ENCODE measurements around the gene POP4.
A peak's percentile ranks its signal among the peaks of the same experiment; 100 is the strongest.

Gene POP4

DNA sequence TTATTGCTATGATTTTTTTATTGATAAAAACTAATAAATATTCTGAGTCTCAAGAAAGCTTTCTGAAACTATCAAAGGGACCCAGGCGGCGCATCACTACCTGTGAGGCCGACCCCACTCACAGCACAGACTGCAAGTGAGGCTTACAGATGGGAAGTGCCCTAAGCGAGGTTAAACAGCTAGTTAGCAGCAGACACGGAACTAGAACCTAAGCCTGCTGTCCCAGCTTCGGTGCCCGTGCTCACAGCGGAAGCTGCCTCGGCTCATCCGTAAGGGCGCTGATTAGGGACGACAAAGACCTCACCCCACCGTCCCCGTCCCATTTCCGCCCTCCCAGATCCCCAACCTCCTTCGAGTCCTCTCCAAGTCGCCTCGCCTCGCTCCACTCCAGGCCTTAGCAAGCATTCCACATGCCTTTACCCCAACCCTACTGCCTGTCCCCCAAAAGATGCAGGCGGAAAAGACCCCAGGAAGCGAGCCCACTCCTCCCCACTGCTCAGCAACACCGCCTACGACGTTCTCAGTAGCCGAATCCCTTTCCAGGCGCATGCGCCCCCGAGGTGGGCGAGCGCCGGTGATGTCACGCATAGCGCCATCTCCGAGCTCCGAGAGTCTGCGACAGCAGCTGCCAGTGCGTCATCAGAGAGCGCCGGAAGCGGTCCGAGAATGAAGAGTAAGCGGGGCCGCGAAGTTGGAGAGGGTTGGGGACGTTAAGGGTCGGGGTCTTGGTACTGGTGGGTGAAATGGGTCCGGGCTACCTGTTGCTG, at the start of gene POP4 (continued):
- TF ChIP-seq, protein P1, sequence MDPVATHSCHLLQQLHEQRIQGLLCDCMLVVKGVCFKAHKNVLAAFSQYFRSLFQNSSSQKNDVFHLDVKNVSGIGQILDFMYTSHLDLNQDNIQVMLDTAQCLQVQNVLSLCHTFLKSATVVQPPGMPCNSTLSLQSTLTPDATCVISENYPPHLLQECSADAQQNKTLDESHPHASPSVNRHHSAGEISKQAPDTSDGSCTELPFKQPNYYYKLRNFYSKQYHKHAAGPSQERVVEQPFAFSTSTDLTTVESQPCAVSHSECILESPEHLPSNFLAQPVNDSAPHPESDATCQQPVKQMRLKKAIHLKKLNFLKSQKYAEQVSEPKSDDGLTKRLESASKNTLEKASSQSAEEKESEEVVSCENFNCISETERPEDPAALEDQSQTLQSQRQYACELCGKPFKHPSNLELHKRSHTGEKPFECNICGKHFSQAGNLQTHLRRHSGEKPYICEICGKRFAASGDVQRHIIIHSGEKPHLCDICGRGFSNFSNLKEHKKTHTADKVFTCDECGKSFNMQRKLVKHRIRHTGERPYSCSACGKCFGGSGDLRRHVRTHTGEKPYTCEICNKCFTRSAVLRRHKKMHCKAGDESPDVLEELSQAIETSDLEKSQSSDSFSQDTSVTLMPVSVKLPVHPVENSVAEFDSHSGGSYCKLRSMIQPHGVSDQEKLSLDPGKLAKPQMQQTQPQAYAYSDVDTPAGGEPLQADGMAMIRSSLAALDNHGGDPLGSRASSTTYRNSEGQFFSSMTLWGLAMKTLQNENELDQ (tag by site-specific recombination; IDR thresholded peaks at IDR 0.05; ENCODE audit: low read depth), result no peak
- TF ChIP-seq ZNF138 (tag by site-specific recombination; IDR thresholded peaks at IDR 0.05; ENCODE audit: borderline replicate concordance) (no peak), OSR2 (tag by site-specific recombination; IDR thresholded peaks at IDR 0.05) (peak; percentile 38; the same call in 1 of the 2 replicates), ZNF610 (tag by site-specific recombination; IDR thresholded peaks at IDR 0.05; ENCODE audit: borderline replicate concordance) (peak; percentile 87), HOXD13 (CRISPR knock-in tag; IDR thresholded peaks at IDR 0.05; ENCODE audit: borderline replicate concordance) (no peak), ZSCAN16 (tag by site-specific recombination; IDR thresholded peaks at IDR 0.05) (0 out of 2 replicates have a peak, but pooled peaks have one; percentile 22), ZNF600 (tag by site-specific recombination; IDR thresholded peaks at IDR 0.05) (peak; percentile 99), ZNF140 (tag by site-specific recombination; IDR thresholded peaks at IDR 0.05) (no peak), ZNF433 (tag by site-specific recombination; IDR thresholded peaks at IDR 0.05; ENCODE audit: low read depth) (no peak), ZEB2 (tag by site-specific recombination; IDR thresholded peaks at IDR 0.05) (peak; percentile 90; the same call in 1 of the 2 replicates), ZNF768 (tag by site-specific recombination; IDR thresholded peaks at IDR 0.05) (no peak; the same call in 1 of the 2 replicates), ZIC2 (tag by site-specific recombination; IDR thresholded peaks at IDR 0.05) (peak; percentile 54), ZNF791 (tag by site-specific recombination; IDR thresholded peaks at IDR 0.05) (no peak), ZNF16 (tag by site-specific recombination; IDR thresholded peaks at IDR 0.05; ENCODE audit: low read depth) (no peak), KLF9 (tag by site-specific recombination; IDR thresholded peaks at IDR 0.05; ENCODE audit: low read depth) (peak; percentile 79), ZNF830 (tag by site-specific recombination; IDR thresholded peaks at IDR 0.05; ENCODE audit: low read depth) (no peak), ZNF211 (tag by site-specific recombination; IDR thresholded peaks at IDR 0.05; ENCODE audit: low read depth) (no peak), ZNF548 (tag by site-specific recombination; IDR thresholded peaks at IDR 0.05) (no peak), ZNF624 (tag by site-specific recombination; IDR thresholded peaks at IDR 0.05) (no peak), ZNF391 (tag by site-specific recombination; IDR thresholded peaks at IDR 0.05; ENCODE audit: borderline replicate concordance, low read depth) (peak; percentile 77; the same call in 1 of the 2 replicates)
- TF ChIP-seq, protein P2, sequence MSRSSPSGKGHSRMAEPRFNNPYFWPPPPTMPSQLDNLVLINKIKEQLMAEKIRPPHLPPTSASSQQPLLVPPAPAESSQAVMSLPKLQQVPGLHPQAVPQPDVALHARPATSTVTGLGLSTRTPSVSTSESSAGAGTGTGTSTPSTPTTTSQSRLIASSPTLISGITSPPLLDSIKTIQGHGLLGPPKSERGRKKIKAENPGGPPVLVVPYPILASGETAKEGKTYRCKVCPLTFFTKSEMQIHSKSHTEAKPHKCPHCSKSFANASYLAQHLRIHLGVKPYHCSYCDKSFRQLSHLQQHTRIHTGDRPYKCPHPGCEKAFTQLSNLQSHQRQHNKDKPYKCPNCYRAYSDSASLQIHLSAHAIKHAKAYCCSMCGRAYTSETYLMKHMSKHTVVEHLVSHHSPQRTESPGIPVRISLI (tag by site-specific recombination; IDR thresholded peaks at IDR 0.05), result no peak
- TF ChIP-seq, protein P3, sequence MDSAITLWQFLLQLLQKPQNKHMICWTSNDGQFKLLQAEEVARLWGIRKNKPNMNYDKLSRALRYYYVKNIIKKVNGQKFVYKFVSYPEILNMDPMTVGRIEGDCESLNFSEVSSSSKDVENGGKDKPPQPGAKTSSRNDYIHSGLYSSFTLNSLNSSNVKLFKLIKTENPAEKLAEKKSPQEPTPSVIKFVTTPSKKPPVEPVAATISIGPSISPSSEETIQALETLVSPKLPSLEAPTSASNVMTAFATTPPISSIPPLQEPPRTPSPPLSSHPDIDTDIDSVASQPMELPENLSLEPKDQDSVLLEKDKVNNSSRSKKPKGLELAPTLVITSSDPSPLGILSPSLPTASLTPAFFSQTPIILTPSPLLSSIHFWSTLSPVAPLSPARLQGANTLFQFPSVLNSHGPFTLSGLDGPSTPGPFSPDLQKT (IDR thresholded peaks at IDR 0.05; ENCODE audit: borderline replicate concordance, low read depth, low read length), result no peak
- TF ChIP-seq, protein P4, sequence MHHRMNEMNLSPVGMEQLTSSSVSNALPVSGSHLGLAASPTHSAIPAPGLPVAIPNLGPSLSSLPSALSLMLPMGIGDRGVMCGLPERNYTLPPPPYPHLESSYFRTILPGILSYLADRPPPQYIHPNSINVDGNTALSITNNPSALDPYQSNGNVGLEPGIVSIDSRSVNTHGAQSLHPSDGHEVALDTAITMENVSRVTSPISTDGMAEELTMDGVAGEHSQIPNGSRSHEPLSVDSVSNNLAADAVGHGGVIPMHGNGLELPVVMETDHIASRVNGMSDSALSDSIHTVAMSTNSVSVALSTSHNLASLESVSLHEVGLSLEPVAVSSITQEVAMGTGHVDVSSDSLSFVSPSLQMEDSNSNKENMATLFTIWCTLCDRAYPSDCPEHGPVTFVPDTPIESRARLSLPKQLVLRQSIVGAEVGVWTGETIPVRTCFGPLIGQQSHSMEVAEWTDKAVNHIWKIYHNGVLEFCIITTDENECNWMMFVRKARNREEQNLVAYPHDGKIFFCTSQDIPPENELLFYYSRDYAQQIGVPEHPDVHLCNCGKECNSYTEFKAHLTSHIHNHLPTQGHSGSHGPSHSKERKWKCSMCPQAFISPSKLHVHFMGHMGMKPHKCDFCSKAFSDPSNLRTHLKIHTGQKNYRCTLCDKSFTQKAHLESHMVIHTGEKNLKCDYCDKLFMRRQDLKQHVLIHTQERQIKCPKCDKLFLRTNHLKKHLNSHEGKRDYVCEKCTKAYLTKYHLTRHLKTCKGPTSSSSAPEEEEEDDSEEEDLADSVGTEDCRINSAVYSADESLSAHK (tag by site-specific recombination; IDR thresholded peaks at IDR 0.05), result no peak
- TF ChIP-seq, protein P5, sequence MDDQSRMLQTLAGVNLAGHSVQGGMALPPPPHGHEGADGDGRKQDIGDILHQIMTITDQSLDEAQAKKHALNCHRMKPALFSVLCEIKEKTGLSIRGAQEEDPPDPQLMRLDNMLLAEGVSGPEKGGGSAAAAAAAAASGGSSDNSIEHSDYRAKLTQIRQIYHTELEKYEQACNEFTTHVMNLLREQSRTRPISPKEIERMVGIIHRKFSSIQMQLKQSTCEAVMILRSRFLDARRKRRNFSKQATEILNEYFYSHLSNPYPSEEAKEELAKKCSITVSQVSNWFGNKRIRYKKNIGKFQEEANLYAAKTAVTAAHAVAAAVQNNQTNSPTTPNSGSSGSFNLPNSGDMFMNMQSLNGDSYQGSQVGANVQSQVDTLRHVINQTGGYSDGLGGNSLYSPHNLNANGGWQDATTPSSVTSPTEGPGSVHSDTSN (CRISPR knock-in tag; IDR thresholded peaks at IDR 0.05), result peak; percentile 82; the same call in 1 of the 2 replicates
- TF ChIP-seq, protein P6, sequence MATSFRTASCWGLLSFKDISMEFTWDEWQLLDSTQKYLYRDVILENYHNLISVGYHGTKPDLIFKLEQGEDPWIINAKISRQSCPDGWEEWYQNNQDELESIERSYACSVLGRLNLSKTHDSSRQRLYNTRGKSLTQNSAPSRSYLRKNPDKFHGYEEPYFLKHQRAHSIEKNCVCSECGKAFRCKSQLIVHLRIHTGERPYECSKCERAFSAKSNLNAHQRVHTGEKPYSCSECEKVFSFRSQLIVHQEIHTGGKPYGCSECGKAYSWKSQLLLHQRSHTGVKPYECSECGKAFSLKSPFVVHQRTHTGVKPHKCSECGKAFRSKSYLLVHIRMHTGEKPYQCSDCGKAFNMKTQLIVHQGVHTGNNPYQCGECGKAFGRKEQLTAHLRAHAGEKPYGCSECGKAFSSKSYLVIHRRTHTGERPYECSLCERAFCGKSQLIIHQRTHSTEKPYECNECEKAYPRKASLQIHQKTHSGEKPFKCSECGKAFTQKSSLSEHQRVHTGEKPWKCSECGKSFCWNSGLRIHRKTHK (tag by site-specific recombination; IDR thresholded peaks at IDR 0.05), result no peak
- TF ChIP-seq, protein P7, sequence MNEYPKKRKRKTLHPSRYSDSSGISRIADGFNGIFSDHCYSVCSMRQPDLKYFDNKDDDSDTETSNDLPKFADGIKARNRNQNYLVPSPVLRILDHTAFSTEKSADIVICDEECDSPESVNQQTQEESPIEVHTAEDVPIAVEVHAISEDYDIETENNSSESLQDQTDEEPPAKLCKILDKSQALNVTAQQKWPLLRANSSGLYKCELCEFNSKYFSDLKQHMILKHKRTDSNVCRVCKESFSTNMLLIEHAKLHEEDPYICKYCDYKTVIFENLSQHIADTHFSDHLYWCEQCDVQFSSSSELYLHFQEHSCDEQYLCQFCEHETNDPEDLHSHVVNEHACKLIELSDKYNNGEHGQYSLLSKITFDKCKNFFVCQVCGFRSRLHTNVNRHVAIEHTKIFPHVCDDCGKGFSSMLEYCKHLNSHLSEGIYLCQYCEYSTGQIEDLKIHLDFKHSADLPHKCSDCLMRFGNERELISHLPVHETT (tag by site-specific recombination; IDR thresholded peaks at IDR 0.05), result peak; percentile 86
- TF ChIP-seq, protein P8, sequence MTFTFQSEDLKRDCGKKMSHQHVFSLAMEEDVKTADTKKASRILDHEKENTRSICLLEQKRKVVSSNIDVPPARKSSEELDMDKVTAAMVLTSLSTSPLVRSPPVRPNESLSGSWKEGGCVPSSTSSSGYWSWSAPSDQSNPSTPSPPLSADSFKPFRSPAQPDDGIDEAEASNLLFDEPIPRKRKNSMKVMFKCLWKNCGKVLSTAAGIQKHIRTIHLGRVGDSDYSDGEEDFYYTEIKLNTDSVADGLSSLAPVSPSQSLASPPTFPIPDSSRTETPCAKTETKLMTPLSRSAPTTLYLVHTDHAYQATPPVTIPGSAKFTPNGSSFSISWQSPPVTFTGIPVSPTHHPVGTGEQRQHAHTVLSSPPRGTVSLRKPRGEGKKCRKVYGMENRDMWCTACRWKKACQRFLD (tag by site-specific recombination; IDR thresholded peaks at IDR 0.05), result no peak

Data from HEK293 (cell line).